GM18873 (cell line): ENCODE results near the gene FKBP1B.
"Not testable (repeated sequence)": the region's sequence is repeated elsewhere in the genome, so short reads cannot be mapped to it uniquely, and the experiment has no call there.

Experiments used
- ATAC-seq: cut with Tn5 transposase; IDR thresholded peaks from one replicate; pipeline ENCODE4 v1.9.1; 2021; ENCODE audit warnings: mild to moderate bottlenecking, moderate library complexity, moderate number of reproducible peaks; ENCODE audit not compliant: unreplicated experiment, low FRiP score

FKBP1B gene

DNA sequence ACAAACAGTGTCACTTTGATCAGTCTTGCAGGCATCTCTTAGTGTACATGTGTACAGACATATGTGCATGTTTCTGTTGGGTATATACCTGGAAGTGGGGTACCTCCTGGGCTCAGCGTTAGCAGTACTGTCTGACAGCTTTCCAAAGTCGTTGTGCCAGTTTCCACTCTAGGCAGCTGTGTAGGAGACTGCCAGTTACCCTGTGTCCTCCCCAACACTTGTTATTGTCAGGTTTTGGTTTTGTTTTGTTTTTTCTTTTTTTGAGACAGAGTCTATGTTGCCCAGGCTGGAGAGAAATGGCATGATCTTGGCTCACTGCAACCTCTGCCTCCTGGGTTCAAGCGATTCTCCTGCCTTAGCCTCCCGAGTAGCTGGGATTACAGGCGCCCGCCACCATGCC, 6.2 kb downstream of the FKBP1B start:
- no peak for ATAC-seq

DNA sequence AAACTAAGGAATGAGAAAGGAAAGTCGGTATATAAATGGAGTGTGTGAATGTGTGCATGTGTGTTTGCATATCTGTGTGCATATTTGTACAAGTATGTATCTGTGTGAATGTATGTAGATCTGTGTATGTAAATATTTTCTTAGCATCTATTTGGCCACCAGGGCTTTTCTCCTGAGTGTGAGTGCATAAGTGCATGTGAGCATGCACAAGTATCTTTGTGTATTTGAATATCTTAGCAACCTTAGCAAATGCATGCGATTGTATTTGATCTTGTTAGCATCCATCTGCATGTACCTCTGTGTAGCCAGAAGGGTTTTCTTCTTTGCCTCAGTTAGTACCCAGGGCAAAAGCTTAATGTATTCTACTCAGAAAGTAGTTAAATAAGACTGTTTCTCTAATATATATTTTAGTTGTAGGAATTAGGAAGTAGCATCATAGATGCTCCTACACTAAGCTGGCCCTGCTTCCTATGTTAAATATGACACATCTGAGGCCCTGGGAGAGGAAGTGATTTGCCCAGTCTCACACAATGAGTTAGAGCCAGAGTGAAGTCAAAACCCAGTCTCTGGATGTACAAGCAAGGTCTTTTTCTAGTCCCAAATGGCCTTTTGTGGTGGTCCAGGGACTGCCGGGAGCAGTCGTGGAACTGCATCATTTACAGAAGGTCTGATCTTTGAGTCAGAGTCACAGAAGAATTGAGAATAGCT, 9.2 kb downstream of the FKBP1B start:
- ATAC-seq = no peak

DNA sequence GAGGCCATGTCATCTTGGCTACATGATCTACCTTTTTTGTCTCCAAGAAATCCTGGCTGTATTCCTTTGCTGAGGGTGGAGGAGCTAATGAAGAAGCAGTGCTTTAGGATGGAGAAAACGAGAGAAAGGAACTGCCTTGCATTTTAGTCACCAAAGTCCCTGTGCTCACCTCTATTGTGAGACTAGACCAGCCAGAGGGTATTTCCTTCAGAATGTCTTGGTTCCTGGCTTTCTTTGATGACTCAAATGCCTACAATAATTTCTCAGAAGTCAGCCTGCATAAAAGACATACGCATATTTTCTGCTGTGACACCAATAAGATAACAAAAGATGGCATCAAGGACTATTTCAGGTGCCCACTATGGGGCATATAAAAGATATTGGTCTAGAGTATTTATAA, 15.8 kb downstream of the FKBP1B start:
- ATAC-seq = no peak

DNA sequence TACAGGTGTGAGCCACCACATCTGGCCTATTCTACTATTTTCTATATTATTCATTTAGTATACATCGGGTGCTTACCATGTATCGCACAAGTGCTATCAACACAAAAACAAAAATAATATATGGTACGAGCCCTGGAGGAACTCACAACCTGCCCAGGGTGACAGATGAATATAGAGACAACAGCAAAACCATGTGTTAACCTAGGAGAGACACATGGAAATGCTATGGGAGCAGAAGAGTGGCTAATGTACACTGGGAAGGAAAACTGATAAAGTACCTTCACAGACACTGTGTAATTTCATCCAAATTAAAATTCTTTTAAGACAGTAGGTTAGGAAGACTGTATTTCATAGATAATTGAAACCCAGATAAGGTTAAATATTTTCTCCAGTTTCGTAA, 22.7 kb downstream of the FKBP1B start:
- ATAC-seq = no peak

DNA sequence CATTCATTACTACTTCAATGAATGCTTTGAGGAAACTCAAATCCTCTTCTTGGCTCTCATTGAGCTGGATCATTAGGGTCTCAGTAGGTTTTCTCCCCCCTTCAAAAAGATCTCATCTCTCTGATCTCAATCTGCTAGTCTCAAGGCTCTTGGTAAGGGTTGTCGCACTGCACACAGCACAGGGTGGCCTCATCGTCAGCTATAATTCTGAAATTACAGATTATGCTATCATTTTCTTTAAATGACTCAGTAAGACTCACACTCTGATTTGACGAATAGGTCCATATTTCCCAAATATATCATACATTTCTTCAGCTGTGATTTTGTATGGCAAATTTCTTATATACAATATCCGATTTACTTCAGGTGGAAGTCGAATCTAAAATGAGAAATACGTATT, 24.3 kb downstream of the FKBP1B start:
- no peak for ATAC-seq

DNA sequence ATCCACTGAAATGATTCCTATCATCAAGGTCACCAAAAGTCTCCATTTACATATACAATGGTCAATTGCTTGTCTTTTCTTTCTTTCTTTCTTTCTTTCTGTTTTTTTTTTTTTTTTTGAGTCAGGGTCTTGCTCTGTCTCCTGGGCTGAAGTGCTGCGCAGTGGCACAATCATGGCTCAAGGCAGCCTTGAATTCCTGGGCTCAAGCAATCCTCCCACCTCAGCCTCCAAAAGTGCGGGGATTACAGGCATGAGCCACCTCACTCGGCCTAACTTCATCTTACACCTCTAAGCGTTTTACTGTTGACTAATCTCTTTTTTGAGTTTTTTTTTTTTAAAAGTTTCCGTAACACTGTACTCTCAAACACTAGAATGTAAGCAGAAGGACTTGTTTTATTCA, 25.7 kb downstream of the FKBP1B start:
- no peak for ATAC-seq

DNA sequence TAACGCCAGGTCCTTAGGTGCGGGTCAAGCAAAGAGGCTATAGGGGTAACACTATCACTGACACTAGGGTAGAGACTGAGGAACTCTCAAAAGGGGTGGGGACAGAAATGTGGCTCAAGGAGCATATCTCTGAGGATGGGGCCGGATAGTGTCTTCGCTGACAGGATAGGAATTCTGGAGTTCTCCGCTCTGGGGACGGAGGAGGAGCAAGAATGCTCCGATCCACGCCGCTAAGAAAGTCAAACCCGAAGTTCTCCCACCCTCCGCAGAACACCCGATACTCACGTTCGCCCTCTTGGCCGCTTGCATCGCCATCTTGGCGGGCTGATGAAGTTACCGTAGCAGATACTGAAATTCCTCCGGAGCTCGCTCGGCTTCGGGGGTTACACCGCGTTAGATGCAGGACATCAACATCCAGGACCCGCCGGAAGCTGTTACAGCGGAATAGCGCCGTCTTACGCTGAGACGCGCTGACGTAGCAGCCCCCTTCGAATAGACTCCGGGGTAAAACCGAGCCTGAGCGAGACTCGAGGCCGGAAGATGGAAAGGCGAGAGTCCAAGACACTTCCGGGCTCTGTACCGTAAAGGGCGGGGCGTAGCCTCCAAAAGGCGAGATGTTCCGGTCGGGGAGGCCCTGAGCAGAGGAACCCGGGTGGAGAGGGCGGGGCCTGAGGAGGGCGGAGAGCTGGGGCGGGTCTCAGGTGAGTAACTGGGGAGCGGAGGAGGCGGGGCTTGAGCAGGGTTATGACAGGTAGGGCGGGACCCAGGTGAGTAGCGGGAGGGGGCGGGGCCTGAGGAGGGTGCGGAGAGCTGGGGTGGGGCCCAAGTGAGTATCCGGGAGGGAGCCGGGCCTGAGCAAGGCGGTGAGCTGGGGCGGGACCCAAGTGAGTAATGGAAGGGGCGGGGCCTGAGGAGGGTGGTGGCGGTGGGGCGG, 26.6 kb downstream of the FKBP1B start, which contains the start of gene SF3B6:
Gene SF3B6, minus strand, starts transcription at position 412 of the 934 bp plus-strand sequence. Its CDS starts 97 bp downstream, at position 315.
- ATAC-seq = peak; percentile 92

DNA sequence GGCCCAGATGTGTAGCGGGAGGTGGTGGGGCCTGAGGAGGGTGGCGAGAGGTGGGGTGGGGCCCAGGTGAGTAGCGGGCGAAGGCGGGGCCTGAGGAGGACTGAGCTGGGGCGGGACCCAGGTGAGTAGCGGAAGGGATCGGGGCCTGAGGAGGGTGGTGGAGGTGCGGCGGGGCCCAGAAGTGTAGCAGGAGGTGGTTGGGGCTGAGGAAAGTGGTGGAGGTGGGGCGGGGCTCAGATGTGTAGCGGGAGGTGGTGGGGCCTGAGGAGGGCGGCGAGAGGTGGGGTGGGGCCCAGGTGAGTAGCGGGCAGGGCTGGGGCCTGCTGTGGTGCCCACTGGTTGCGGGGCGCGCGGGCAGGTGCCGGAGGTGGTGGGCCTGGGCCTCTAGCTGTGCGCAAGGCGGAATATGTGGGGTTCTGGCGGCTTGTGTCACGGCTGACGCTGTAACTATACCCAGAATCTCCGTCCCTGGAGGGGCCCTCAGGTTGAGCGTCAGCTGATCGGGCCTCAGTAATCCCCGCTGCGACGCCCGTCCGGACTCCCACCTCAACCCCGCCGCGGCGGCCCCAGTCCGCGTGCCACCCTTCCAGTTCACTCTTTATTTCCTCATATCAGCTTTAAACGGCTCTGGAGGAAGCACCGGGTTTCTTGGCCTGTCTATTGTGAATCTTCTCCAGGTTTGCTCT, 27.5 kb downstream of the FKBP1B start:
- ATAC-seq = no peak

DNA sequence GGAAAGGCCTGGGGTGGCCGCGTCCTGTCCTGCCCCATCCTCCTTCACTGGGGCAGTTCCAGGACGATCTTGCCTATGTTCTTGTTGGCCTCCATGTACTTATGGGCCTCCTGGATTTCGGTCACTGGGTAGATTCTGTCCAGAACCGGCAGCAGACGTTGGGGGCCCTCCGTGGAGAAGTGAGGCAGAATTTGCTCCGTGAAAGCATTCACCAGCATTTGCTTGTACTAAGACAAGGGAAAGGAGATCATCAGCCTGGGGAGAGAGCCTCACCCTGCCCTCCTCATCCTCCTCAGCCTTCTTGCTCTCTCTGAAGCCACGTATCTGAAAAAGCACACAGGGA, 28.0 kb downstream of the FKBP1B start:
- ATAC-seq = no peak

DNA sequence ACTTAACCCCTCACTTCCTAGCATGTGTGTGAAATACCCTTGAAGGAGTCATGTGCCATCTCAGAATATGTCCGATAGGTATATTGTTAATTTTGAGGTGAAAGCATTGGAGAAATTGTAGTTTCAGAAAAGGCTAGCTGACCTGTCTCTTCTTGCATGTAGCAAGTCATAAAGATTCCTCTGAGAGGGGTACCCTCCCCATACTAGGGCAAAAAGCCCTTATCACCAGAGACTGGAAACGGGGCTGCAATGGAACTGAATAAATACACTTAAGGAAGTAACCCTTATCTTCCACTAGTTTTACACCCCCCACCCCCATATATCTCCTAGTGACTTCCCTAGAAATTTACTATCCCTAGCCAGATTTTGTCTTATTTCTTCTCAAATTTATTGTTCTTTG, 28.3 kb downstream of the FKBP1B start:
- ATAC-seq = no peak

DNA sequence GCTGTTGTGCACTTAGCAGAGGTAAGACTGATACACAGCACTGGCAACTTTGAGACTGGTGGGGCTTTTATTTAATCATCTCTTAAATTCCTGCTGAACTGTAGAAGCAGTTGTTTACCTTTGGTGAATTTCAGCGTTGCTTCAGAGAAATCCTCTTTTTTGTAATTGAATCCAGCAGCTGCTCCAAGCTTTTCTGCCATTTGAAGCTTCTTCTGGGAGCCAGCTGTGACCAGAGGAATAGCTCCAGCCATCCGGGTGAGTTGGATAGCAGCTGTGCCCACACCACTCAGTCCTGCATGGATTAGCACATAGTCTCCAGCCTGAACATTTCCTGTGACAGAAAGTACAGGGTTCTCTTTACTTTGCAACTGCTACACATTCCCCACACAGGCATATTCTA, 31.2 kb downstream of the FKBP1B start:
- no peak for ATAC-seq

DNA sequence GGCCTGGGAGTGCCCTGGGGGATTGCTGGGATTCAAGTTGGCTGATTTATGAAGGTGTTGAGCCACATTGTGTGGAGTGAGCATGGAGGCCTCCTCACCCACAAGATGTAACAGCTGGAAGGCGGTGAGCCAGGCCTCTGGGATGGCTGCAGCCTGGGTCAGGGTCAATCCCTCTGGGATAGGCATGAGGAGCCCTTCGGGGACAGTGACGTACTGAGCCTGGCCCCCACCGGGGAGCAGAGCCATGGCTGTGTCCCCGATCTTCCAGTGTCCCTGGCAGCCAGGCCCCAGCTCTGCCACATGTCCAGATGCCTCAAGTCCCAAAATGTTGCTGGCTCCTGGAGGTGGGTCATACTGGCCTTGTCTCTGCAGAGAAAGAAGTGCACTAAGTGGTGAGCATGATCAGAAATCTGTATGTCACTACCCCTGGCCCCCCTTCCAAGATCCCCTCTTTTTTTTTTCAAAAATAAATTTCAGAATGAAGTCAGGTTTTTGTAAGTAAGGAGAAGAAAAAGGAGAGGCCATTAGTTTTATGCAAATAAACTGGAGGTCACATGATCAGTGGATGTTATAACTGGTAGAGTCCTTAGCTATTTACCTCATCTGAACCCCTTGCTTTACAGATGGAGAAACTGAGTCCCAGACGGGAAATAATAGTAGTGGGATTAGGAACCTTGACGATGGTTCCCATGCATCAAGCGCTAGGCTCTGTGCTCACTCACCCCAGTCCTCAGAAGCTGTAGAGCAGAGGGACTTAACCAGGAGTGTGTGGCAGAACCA, 33.4 kb downstream of the FKBP1B start:
- ATAC-seq = no peak

DNA sequence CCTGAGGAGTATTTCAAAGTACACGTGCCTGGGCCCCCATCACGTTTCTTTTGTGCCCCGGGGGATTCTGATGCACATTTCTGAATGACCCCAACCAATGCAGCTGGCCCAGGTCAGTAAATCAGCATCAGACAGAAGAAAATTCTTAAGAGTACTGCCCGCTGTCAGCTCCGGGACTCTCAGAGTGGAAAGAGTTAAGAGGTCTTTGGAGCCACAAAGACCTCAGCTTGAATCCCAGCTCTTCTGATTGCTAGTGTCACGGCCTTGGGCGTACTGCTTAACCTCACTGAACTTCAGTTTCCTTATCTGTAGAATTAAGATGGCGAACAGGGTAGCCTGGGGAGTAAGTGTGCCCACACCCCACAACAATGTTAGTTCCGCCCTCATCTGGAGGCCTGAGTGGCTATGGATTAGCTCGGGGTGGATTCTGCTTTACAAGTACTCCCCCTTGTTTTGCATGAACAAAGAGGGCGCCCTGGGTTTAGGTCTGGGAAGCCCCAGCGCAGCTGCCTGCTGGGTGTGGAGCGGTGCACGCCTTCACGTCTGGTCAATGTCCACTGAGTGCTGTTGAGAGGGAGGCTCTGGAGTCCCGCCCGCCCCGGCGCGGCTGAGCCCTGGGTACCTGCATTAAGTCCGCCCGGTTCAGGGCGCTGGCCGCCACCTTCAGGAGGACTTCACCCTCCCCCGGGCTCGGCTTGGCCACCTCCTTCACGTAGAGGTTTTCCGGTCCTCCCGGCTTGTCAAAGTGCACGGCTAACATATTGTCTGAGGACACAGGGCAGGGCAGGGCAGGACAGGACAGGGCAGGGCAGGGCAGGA, 34.2 kb downstream of the FKBP1B start:
- peak; percentile 77 for ATAC-seq

DNA sequence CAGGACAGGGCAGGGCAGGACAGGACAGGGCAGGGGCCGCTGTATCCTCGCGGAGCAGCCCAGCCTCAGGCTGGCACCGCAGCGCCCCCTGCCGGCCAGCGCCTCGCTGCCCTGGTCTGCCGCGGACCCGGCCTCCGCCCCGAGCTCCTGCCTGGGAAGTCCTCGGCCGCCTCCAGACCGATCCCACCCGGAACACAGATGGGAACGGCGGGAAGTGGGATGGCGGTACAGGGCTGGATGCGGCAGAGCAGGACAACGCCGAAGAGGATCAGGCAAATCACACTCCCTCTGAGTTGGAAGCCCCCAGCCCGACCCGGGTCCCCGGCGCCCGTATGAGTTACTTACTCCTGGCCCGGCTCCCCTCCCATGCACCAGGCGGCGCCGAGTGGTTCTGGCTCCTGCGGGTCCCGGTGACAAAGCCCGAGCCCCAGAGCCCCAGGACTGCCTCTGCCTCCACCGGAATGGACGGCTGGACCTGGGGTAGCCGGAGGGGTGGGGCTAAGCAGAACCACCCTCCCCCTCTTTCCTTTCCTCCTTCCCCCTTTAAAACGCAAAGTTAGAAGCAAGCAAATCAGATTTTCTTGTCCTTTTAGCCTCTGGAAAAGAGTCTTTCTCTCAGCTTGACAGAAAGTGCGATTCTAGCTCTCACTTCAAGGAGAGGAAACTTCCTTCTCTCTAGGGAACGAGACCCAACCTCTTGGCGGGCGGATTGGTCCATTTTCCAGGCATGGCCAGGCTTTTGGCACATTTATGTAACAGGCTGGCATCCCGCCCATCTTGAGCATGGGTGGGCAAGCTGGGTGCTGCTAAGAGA, 35.1 kb downstream of the FKBP1B start, which contains the start of gene TP53I3:
Gene TP53I3, minus strand, starts transcription at position 449 of the 814 bp plus-strand sequence. CDS start 508 bp downstream, outside the sequence.
- ATAC-seq = peak; percentile 54

DNA sequence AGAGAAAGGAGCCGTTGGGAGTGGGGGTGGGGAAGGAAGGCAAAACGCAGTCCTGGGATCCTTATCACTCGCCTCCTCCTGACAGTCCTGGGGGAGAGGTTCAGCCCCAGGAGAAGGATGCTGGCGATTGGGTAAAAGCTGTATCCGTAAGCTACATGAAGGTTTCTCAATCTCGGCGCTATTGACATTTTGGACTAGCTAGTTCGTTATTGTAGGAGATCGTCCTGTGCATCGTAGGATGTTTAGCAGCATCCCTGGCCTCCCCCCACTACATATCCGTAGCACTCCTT, 35.6 kb downstream of the FKBP1B start:
- no peak for ATAC-seq

DNA sequence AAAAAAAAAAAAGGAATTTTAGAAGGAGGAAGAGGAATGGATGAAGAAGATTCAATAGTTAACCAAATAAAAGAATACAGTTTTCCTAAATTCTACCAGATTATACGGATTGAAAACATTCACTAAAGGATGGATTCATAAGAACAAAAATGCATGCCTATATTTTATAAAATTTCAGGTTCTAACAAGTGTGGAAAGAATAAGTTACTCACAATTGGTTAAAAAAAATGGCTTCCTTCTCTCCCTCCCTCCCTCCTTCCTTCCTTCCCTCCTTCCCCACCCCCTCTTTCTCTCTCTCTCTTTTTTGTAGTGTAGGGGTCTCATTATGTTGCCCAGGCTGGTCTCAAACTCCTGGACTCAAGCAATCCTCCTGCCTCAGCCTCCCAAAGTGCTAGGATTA, 36.7 kb downstream of the FKBP1B start:
- ATAC-seq = no peak

DNA sequence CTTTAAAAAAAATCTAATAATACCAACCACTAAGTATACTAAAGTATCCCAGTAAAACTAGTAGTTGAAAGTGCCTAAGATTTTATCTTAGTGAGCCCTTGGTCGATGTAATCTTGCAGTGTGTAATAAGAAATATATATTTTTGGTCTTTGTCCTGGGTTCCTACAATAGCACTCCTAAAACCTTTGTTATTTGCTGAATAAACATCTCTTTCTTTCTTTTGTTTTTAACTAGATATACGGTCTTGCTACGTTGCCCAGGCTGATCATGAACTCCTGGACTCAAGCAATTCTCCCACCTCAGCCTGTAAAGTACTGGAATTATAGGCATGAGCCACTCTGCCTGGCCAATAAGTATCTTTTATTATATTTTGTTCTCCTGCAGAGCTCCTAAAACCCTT, 37.5 kb downstream of the FKBP1B start:
- ATAC-seq = no peak

DNA sequence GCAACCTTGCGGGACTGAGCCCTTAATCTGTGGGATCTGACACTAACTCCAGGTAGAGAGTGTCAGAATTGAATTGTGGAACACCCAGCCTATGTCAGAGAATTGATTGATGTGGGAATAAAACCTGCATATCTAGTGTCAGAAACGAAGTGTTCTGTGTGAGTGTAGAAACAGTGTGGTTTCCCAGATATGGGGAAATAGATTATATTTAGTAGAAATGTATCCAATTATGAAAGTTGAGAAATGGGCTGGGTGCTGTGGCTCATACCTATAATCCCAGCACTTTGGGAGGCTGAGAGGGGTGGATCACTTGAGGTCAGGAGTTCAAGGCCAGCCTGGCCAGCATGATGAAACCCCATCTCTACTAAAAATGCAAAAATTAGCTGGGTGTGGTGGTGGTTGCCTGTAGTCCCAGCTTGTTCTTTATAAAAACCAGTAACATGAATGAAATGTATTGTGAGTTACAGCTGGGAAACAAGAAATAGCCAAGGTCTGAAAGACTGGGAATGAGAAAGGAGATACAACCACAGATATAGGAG, 39.3 kb downstream of the FKBP1B start:
- ATAC-seq = no peak

DNA sequence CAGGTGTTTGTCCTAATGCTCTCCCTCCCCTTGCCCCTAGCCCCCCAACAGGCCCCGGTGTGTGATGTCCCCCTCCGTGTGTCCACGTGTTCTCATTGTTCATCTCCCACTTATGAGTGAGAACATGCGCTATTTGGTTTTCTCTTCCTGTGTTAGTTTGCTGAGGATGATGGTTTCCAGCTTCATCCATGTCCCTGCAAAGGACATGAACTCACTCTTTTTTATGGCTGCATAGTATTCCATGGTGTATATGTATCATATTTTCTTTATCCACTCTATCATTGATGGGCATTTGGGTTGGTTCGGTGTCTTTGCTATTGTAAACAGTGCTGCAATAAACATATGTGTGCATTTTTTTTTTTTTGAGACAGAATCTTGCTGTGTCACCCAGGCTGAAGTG, 43.7 kb downstream of the FKBP1B start:
- ATAC-seq = not testable (repeated sequence)
